ENCODE data around the gene SPINK8.

DNA sequence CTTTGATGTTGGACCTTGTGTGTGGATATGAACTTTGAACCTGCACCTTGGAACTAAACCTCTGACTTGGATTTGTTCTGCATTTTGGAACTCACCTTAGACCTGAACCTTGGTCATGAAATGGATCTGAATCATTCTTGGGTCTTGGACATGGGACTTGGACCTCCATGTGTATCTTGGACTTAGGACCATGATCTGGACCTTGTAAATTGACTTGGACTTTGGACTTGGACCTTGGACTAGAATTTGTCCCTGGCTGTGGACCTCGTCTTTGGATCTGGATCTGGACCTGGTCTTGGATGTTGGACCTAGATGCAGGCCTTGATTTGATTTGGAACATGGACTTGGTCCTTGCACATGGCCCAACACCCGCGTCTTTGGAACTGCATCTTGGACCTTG is 47.2 kb downstream of the SPINK8 start:
- TF ChIP-seq, protein P1, sequence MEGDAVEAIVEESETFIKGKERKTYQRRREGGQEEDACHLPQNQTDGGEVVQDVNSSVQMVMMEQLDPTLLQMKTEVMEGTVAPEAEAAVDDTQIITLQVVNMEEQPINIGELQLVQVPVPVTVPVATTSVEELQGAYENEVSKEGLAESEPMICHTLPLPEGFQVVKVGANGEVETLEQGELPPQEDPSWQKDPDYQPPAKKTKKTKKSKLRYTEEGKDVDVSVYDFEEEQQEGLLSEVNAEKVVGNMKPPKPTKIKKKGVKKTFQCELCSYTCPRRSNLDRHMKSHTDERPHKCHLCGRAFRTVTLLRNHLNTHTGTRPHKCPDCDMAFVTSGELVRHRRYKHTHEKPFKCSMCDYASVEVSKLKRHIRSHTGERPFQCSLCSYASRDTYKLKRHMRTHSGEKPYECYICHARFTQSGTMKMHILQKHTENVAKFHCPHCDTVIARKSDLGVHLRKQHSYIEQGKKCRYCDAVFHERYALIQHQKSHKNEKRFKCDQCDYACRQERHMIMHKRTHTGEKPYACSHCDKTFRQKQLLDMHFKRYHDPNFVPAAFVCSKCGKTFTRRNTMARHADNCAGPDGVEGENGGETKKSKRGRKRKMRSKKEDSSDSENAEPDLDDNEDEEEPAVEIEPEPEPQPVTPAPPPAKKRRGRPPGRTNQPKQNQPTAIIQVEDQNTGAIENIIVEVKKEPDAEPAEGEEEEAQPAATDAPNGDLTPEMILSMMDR (IDR thresholded peaks at IDR 0.05) = no peak
- no peak for TF ChIP-seq POLR2A (IDR thresholded peaks at IDR 0.05)
- no peak for TF ChIP-seq POLR2AphosphoS5 (IDR thresholded peaks at IDR 0.05)
- TF ChIP-seq EP300 (IDR thresholded peaks at IDR 0.05; ENCODE audit: low read depth) = no peak

All from transverse colon (tissue), 4 donors.